ENCODE data around the gene FGF21. TPM values are rescaled to one million over a fixed set of nuclear protein-coding genes. Genes with fewer than 3 reads are reported as not detected.
A peak's percentile ranks its signal among the peaks of the same experiment; 100 is the strongest.

FGF21 gene
- total RNA-seq, 1 experiment from 2014 or later = 3.0 TPM

DNA sequence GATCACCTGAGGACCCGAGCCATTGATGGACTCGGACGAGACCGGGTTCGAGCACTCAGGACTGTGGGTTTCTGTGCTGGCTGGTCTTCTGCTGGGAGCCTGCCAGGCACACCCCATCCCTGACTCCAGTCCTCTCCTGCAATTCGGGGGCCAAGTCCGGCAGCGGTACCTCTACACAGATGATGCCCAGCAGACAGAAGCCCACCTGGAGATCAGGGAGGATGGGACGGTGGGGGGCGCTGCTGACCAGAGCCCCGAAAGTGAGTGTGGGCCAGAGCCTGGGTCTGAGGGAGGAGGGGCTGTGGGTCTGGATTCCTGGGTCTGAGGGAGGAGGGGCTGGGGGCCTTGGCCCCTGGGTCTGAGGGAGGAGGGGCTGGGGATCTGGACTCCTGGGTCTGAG, 888 bp downstream of the FGF21 start:
- CTCF ChIA-PET = no interaction called here
- no peaks in the 10 kb centered on the region for H3K9me3 ChIP-seq
- Mint-ChIP-seq H3K27me3 (ENCODE audit: insufficient read depth, unreplicated experiment) (no peaks in the 10 kb centered on the region), H3K4me1 (ENCODE audit: low read depth, unreplicated experiment) (peaks cover 29% of the 10 kb centered on the region), H3K36me3 (ENCODE audit: insufficient read depth, unreplicated experiment) (peaks cover 21% of the 10 kb centered on the region), H3K9me3 (ENCODE audit: unreplicated experiment) (no peaks in the 10 kb centered on the region), H3K4me3 (ENCODE audit: unreplicated experiment) (no peak overlapping the region), H3K27ac (ENCODE audit: unreplicated experiment) (peak overlapping the region; percentile 95)
- POLR2A ChIA-PET = no interaction called here
- TF ChIP-seq, protein P1, sequence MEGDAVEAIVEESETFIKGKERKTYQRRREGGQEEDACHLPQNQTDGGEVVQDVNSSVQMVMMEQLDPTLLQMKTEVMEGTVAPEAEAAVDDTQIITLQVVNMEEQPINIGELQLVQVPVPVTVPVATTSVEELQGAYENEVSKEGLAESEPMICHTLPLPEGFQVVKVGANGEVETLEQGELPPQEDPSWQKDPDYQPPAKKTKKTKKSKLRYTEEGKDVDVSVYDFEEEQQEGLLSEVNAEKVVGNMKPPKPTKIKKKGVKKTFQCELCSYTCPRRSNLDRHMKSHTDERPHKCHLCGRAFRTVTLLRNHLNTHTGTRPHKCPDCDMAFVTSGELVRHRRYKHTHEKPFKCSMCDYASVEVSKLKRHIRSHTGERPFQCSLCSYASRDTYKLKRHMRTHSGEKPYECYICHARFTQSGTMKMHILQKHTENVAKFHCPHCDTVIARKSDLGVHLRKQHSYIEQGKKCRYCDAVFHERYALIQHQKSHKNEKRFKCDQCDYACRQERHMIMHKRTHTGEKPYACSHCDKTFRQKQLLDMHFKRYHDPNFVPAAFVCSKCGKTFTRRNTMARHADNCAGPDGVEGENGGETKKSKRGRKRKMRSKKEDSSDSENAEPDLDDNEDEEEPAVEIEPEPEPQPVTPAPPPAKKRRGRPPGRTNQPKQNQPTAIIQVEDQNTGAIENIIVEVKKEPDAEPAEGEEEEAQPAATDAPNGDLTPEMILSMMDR (IDR thresholded peaks at IDR 0.05; ENCODE audit: insufficient read depth in 1 of 2, low read depth in 1 of 2, low read length in 1 of 2, severe bottlenecking in 1 of 2, unreplicated experiment in 1 of 2) = no peak
- H3K36me3 ChIP-seq (ENCODE audit: control insufficient read depth, insufficient read depth, low read length) = no peaks in the 10 kb centered on the region
- no TSS peak for BruUV-seq (replicated peaks)
- no peak overlapping the region for H3K4me3 ChIP-seq (ENCODE audit: low read depth, low read length)
- DNase-seq = no peak
- no peaks in the 10 kb centered on the region for H3K27me3 ChIP-seq (replicated peaks; ENCODE audit: control insufficient read depth, insufficient read depth, low read length)
- H3K4me1 ChIP-seq = peaks cover 35% of the 10 kb centered on the region
- intact Hi-C loops (cut with micrococcal nuclease; ENCODE audit: unreplicated experiment) = no loop called here

DNA sequence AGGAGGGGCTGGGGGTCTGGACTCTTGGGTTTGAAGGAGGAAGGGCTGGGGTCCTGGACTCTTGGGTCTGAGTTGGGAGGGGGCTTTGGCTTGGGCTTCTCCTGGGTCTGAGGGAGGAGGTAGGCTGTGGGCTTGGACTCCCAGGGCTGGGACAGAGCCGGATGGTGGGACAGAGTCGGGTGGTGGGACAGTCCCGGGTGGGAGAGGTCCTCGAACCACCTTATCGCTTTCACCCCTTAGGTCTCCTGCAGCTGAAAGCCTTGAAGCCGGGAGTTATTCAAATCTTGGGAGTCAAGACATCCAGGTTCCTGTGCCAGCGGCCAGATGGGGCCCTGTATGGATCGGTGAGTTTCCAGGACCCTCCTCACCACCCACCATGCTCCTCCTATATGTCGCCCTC, 1.4 kb downstream of the FGF21 start:
- Mint-ChIP-seq H3K4me1 (ENCODE audit: low read depth, unreplicated experiment) (peaks cover 29% of the 10 kb centered on the region), H3K27me3 (ENCODE audit: insufficient read depth, unreplicated experiment) (no peaks in the 10 kb centered on the region), H3K4me3 (ENCODE audit: unreplicated experiment) (no peak overlapping the region), H3K27ac (ENCODE audit: unreplicated experiment) (peak overlapping the region; percentile 95), H3K9me3 (ENCODE audit: unreplicated experiment) (no peaks in the 10 kb centered on the region), H3K36me3 (ENCODE audit: insufficient read depth, unreplicated experiment) (peaks cover 21% of the 10 kb centered on the region)
- H3K4me1 ChIP-seq = peaks cover 35% of the 10 kb centered on the region
- H3K36me3 ChIP-seq (ENCODE audit: control insufficient read depth, insufficient read depth, low read length) = no peaks in the 10 kb centered on the region
- no TSS peak for BruUV-seq (replicated peaks)
- CTCF ChIA-PET = no interaction called here
- DNase-seq = no peak
- intact Hi-C loops (cut with micrococcal nuclease; ENCODE audit: unreplicated experiment) = no loop called here
- POLR2A ChIA-PET = no interaction called here
- TF ChIP-seq, protein P1 (IDR thresholded peaks at IDR 0.05; ENCODE audit: insufficient read depth in 1 of 2, low read depth in 1 of 2, low read length in 1 of 2, severe bottlenecking in 1 of 2, unreplicated experiment in 1 of 2) = no peak
- H3K4me3 ChIP-seq (ENCODE audit: low read depth, low read length) = no peak overlapping the region
- no peaks in the 10 kb centered on the region for H3K27me3 ChIP-seq (replicated peaks; ENCODE audit: control insufficient read depth, insufficient read depth, low read length)
- no peaks in the 10 kb centered on the region for H3K9me3 ChIP-seq

DNA sequence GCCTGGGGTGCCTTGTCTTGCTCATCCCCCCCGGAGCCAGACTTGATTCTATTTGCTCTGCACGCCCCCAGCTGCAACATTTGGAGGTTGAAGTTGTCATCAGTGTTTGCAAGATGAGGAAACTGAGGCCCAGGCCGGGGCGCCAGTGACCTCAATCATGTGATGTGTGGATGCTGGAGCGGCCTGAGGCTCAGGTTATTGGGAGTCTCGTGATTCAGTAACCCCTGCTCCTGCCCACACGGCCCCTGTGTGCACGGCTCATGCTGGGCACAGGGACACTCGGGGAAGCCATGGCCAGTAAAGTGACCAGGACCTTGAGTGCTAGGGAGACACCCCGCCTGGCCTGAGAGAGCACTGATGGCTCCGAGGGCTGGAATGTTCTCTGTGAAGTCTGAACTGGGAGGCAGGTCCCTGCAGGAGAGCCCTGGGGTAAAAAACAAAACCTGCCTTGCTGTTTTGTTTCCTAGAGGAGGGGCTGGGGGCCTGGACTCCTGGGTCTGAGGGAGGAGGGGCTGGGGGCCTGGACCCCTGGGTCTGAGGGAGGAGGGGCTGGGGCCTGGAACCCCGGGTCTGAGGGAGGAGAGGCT, 1.9 kb downstream of the FGF21 start:
- ChIA-PET CTCF (no interaction called here), POLR2A (no interaction called here)
- Mint-ChIP-seq H3K36me3 (ENCODE audit: insufficient read depth, unreplicated experiment) (peaks cover 21% of the 10 kb centered on the region), H3K4me1 (ENCODE audit: low read depth, unreplicated experiment) (peaks cover 25% of the 10 kb centered on the region), H3K9me3 (ENCODE audit: unreplicated experiment) (no peaks in the 10 kb centered on the region), H3K27me3 (ENCODE audit: insufficient read depth, unreplicated experiment) (no peaks in the 10 kb centered on the region), H3K4me3 (ENCODE audit: unreplicated experiment) (no peak overlapping the region), H3K27ac (ENCODE audit: unreplicated experiment) (peak overlapping the region; percentile 95)
- no peak for DNase-seq
- intact Hi-C loops (cut with micrococcal nuclease; ENCODE audit: unreplicated experiment) = no loop called here
- no peaks in the 10 kb centered on the region for H3K27me3 ChIP-seq (replicated peaks; ENCODE audit: control insufficient read depth, insufficient read depth, low read length)
- BruUV-seq (replicated peaks) = no TSS peak
- H3K4me3 ChIP-seq (ENCODE audit: low read depth, low read length) = no peak overlapping the region
- H3K4me1 ChIP-seq = peaks cover 35% of the 10 kb centered on the region
- no peaks in the 10 kb centered on the region for H3K9me3 ChIP-seq
- TF ChIP-seq, protein P1 (IDR thresholded peaks at IDR 0.05; ENCODE audit: insufficient read depth in 1 of 2, low read depth in 1 of 2, low read length in 1 of 2, severe bottlenecking in 1 of 2, unreplicated experiment in 1 of 2) = no peak
- H3K36me3 ChIP-seq (ENCODE audit: control insufficient read depth, insufficient read depth, low read length) = no peaks in the 10 kb centered on the region
